HCEC 1CT (cell line): ENCODE data around the gene SSR4.

Source experiments
- DNase-seq: peaks from one replicate; pipeline ENCODE4 v3.0.0-alpha.2; 2017

The SSR4 gene

DNA sequence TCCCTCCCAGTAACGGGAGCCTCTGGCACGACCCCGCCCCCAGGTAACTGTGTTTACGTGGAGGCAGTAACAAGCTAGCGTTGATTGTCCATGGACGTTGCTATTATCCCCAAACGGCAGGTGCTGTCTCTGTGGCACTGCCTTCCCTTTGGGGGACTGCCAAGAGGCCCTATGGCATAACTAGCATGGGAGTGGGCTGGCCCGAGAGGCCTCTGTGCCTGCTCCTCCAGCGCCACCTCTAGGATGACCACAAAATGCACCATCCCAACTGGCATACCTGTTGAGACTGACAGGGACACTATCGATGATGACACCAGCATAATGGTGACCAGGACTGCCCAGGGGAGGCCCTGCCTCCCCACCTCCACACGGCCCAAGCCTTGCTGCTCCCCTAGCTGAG is 12.2 kb upstream of the SSR4 start:
- no peak for DNase-seq

DNA sequence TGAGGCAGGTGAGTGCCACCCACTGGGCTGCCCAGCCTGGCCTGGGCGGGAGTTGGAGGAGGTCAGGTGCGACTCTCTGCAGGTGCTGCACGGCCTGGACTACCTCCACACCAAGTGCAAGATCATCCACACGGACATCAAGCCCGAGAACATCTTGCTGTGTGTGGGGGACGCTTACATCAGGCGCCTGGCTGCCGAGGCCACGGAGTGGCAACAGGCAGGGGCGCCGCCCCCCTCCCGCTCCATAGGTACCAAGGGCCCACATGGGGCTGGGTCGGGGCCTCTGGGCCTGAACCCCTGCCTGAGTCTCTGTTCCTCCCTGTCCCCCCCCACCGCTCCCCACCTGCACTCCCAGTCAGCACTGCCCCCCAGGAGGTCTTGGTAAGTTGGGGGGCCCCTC is 11.6 kb upstream of the SSR4 start:
- DNase-seq, result no peak

DNA sequence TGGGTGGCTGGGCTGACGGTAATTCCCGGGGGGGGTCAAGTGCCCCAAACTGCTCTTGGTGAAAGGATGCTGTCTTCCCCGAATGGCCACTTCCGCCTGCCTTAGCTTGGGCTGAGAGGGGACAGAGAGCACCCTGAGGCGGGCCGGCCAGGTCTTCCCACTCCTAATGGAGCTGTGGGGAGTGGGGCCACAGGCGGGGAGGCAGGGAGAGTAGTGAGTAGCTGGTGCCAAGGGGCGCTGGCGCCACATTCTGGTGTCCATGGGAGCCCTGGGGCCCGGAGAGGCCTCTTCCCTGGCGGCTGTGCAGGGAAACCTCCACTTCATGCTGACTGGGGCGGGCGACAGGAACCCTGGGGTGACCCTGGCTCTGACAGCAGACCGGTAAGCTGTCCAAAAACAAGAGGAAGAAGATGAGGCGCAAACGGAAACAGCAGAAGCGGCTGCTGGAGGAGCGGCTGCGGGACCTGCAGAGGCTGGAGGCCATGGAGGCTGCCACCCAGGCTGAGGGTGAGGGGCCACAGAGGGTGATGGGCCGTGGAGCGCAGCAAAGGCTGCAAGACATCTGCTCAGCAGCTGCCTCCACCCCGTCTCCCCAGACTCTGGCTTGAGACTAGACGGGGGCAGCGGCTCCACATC is 11.0 kb upstream of the SSR4 start:
- no peak for DNase-seq

DNA sequence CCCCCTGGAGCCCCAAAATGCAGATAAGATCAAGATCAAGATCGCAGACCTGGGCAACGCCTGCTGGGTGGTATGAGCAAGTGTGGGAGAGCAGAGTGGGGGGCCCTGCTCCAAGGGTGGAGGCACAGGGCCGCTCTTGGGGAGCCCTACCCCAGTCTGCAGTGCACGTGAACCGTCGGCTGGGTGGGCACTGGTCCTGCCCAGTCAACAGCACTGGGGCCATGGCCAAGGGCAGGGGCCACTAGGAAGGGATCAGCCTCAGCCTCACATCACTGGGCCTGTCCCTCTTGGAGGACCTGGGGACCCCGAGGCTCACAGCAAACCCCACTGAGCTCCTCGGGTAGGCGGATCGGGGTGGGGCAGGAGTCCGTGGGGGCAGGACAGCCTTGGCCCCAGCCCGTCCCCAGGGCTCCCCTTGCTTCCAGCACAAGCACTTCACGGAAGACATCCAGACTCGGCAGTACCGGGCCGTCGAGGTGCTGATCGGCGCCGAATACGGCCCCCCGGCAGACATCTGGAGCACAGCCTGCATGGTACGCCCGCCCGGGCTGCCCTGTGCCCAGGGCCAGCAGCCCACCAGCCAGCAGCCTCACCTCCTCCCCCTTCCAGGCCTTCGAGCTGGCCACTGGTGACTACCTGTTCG is 10.0 kb upstream of the SSR4 start:
- no peak for DNase-seq

DNA sequence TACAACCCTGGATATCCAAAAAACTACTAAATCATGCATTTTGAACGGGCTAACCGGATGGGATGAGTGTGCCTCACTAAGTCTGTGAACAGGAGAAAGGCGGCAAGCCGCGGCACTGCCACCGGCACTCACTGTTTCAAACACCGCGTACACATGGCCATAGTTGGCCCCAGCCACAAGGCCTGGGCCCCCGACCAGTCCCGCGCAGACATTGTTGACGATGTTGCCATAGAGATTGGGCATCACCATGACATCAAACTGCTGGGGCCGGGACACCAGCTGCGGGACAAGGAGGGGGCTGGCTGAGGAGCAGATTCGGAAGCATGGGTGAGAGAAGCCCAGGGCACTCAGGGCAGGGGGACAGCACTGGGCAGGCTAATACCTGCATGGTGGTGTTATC is 7.8 kb upstream of the SSR4 start:
- no peak for DNase-seq

DNA sequence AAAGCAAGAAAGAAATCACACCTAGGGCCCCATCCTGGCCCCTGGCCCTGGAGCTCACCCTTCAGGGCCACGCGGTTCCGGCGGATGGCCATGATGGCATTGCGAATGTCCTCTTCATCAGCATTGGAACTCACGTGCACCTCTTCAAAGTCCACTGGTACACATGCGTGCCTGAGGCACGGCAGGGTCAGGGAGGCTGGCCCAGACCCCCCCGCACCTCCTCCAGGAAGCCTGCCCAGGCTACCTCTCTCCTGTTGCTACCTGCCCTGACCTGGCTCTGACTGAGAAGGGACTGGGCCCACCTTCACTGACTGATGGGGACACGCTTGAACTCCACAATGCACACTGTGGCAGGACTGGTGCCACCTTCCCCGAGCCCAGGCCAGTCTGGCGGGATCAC is 4.8 kb upstream of the SSR4 start:
- DNase-seq, result no peak

DNA sequence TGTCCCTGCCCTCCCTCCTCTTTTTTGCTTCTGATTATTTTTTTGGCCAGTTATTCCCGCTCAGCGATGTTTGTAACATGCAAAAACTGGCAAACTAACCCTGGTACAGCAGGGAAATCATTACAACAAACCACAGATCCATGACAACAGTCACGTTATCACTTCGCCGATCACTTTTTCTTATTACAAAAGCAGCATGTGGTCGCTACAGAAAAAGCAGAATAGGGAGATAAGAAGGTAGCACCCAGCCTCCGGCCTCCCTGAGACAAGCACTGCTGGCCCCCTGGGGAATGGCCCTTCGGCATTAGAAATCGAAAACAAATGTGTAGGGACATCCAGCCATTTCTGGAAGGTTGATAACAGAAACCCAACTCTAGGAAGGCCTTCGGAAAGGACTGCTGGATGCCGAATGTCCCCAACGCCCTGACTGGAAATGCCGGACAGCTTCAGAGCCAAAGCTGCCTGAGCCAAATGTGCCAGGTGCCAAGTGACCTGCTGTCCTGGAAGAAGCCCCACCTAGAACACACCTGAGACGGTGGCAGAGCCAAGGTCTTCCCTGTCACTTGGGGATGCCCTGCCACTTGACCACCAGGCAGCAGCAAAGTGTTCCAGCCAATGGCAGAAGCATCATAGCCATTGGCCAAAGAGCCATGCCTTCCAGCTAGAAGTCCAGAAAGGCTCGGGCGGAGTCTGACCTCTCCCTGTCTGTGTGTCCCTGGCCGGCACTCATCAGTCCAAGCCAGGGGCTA is 3.2 kb upstream of the SSR4 start:
- DNase-seq, result no peak

DNA sequence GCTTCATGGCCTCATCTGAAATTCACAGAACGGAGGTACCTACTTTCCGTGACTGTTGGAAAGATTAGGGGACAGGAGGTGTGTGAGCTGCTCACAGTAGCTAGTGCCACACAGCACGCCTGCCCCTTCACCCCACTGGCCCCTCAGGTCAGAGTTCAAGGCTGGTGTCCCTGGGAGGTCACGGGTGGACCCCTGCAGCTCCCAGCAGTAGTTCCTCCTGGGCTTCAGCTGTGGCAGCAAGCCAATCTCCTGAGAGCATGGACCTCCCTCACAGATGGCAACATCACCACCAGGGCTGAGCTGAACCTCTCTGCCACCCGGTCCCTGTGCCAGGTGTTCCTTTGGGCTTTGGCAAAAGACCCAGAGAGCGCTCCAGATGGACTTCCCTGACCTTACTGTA is 2.1 kb upstream of the SSR4 start:
- DNase-seq, result no peak

DNA sequence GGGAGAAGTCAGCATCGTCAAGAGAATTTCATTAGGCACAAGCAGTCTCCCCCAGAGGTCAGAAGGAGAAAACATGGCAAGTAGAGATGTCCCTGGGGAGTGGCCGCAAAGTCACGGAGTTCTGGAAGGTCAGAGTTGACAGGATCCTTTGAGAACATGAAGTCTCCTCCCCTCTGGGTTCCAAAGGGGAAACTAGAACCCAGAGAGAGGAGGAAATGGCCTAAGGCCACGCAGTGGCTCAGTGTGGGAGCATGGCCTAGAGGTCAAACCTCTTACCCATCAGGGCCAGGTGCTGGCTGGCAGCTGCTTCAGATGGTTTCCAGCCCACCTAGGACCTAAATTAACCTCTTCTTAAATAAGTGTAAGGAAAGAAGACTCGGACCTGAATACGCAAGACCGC is 1.2 kb upstream of the SSR4 start:
- peak; percentile 3 for DNase-seq

DNA sequence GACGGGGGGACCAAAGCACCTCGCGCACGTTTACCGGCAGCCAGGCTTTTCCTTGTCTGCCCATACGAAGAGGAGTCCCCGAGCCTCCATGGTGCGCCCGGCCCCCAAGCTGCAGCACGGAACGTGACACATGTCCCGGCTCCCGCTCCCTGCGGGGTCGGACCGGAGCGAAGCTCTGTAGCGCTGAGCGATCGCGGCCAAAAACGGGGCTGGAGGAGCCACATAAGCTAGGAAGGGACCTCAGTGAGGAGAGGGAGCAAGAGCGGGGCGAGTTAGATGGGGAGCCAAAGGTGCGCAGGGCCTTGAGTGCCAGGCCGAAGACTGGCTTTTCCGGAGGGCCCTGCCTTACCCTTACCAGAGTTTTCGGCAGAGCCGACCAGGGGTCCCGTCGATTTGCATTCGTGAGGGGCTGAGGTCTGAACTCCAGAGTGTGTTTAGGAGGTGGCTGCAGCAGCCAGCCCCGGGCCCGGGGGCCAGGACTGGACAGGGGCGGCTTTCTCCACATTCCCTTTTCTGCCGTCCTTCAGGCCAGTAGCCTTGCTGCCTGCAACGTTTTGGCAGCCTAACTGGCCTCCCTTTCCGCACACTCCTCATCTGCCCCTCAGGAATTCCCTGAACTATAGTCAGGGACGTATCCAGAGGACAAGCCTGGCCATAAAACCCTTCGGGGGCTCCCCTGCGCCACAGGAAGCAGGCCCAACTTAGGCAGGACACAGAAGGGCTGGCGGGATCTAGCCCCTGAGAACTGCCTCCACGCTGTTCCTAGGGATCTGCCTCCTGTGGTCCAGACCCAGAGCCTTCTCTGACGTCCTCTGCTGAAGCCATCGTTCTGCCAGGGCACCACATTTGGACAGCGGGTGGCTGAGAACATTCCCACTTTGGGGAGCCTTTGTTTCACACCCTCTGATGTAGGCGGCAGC is 689 bp downstream of the SSR4 start:
- DNase-seq, result no peak

DNA sequence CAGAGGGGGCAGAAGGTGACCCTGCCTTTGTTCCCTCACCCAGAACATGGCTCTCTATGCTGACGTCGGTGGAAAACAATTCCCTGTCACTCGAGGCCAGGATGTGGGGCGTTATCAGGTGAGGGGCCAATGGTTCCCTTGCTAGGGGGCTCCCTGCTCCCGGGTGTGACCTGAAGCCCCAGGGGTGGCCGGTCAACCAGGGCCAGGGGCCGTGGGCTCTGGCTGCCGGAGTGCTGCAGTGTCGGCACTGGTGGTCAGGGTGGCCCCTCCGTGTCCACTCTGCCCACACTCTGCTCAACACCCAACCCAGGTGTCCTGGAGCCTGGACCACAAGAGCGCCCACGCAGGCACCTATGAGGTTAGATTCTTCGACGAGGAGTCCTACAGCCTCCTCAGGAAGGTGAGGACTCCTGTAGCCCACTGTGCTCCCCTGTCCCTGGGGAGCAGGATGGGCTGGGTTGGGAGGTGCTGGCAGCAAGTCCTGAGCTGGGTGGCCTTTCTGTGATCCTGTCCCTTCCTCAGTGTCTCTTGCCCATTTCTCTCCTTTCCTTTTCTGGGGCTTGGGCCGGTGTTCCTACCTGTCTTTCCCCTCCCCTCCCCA is 3.0 kb downstream of the SSR4 start:
- no peak for DNase-seq

DNA sequence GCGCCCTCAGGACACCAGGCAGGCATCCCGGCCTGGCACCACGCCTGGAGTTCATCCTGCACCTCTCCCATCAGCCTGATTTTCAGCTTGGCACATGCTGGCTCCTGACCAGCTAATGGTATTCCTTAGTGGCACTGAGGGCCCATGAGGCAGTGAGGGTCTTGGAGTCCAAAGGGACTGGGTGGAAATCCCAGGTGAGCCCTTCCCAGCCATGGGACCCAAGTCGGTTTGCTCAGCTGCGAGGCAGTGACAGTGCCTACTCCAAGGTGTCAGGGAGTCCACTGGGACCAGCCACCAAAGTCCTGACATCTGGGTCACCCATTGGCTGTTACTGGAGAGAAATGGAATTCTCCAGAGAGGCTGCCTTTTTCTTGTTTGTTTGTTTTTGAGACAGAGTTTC is 4.9 kb downstream of the SSR4 start:
- DNase-seq, result no peak

DNA sequence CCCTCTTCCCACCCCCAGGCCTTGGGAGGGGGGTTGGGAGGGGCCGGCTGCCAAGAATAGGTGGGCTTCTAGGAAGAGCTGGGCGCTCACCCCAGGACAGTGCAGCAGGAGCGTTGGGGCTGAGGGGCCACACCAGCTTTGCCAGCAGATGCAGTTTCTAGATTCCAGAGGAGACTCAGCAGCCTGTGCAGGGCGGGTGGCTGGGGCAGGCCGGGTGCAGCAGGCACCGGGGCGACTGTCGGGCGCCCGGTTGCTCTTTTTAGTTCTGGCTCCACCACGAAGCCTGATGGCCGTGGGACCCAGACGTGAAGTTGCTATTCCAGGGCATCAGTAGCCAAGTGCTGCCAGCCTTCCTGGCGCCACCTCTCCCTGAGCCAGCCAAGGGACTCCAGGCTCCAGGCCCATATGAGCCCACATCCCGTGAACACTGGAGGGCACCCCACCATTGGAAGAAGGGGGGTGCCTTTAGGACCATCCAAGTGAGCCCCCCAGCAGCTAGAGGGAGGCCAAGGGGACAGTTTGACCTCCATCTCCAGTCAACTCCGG is 5.8 kb downstream of the SSR4 start:
- no peak for DNase-seq

DNA sequence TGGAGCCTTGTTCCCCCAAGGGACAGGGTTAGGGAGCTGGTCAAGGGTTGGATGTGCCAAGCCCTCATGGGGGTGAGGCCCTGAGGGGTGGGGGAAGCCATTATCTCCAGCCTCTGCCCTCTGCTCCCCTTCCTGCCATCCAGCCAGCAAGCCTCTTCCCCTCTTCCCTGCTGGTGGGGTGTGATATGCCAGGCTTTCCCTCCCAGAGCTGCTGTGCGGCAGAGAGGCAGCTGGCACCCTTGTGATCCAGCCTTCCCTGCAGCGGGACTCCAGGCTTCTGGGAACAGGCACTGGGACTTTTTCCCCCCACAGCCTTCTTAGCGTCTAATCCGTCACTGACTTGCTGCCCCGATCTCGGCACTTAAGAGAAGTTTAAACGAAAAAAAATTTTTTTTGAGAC is 6.3 kb downstream of the SSR4 start:
- DNase-seq, result no peak

DNA sequence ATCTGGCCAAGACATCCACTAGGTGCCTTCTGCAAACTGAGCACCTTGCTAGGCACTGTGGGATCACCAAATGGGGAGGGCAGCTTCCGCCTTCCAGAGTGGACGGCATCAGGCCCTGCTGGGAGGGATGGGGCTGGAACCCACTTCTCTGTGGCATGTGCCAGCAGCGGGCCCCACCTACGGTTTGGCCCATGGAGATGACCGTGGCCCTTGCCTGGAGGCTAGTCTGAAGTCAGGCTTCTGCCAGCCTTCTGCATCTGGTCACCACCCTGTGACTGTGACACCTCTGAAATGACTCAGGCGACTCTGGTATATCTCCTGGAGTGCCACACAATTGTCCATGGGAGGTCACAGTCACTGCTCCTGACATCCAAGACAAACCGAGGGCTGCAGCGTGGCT is 7.2 kb downstream of the SSR4 start:
- DNase-seq, result no peak

DNA sequence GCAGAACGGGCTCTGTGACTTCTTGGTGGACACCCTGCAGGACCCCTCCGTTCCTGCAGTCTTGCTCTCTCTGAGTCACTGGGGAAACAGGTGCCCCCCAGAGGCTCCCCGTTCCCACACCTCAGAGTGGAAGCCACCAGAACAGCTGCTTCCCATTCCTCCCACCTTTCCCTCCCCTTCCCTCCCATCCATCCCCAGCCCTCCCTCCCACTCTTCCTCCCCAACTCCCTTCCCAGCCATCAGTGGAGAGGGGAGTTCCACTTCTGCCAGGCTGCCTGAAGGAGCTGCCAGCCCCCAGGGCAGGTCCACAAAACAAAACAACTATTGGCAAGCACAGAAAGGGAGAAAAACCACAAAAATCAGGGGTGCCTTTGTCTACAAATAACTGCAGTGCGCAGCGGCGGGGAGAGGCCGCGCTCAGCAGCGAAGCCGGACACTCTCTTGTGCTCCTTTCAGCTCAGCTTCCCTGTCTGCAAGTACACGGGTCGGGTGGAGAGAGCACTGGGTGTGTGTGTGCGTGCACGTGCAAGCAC is 8.1 kb downstream of the SSR4 start:
- no peak for DNase-seq

DNA sequence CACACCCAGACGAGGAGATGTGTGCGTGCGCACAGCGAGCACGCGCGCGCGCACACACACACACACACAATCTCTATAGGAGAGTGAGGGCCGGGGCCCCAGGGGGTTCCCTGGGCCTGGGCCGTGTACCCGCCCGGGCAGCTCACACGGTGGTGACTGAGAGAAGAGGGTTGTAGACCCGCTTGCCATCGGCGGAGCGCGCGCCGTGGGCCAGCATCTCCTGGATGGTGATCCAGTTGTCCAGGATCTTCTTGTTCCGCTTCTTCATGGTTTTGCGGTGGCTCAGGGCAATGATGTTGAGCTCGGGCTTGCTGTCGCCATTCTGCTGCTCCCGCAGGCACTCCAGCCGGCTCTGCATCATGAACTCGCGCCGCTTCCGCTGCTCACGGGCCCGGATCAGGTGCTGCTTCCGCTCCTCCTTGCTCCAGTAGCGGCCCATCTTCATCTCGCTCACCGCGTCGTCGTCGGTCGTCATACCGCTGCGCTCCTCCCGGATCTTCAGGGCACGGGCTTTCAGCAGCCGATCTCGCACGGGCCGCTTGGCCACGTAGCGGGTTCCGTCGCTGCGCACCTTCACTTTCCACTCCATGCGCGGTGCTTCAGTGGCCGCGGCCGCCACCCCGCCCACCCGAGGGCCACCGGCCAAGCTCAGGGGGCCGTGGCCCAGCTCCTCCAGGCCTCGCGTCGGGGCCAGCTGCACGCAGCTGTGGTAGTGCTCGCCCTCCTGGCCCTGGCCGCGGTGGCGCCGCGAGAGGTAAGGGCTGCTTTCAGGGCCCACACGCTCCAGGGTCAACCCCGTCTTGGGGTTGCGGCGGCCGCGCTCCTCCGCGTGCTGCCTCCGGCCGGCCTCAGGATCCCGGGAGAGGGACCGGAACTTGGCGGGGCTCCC is 9.0 kb downstream of the SSR4 start:
- no peak for DNase-seq

DNA sequence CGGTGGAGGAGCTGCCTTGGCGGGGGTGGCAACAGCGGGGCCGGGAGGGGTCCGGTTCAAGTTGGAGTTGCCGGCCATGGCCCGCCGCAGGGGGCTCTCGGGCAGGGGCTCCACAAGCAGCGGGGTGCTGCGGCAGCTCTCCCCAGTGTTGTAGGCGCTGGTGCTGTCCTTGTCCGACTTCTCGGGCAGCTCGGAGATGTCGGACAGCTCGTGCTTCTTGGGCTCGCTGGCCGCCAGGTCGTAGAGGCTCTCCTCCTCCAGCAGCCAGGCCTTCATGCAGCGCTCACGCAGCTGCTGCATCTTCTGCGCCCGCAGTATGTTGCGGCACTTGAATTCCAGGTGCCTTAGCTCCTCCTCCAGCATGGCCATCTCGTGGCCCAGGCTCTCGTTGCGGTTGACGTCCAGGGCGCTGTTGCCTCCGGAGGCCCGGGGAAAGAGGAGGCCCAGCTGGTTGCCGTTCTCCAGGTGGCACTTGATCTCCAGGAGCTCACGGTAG is 9.7 kb downstream of the SSR4 start:
- no peak for DNase-seq

DNA sequence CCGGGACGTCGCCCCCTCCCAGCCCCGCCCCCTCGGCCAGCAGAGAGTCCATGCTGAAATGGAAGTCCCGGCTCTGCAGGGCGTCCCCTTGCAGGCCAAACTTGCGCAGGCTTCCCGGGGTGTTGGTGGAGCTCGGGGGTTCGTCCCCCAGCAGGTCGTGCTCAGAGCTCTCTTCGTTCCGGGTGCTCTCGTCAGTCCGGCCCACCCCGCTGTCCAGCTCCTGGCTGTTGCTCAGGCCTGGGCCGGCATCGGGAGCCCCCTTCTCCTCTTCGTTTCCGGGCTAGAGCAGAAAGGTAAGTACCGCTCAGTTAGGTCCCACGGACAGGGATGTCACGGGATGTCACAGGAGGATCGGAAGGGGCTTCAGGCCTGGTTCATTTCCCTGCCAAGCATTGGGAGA is 10.2 kb downstream of the SSR4 start:
- DNase-seq, result no peak

DNA sequence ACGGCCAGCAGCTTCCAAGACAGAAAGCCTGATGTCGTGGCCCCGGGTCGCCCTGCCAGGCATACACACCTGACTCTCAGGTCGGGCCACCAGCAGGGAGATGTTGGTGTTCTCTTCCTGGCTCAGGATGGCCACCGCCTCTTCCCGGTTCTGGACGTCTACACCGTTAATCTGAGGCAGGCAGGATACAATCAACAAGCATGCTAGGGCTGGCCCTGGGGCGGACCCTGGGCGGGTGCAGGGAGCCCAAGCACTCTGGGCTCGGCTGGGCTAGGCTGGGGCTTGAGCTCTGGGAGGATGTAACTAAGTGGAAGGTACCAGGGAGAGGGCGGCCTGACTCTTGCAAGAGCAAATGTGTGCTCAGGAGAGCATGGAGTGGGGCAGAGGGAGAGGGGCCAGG is 11.0 kb downstream of the SSR4 start:
- DNase-seq, result no peak

DNA sequence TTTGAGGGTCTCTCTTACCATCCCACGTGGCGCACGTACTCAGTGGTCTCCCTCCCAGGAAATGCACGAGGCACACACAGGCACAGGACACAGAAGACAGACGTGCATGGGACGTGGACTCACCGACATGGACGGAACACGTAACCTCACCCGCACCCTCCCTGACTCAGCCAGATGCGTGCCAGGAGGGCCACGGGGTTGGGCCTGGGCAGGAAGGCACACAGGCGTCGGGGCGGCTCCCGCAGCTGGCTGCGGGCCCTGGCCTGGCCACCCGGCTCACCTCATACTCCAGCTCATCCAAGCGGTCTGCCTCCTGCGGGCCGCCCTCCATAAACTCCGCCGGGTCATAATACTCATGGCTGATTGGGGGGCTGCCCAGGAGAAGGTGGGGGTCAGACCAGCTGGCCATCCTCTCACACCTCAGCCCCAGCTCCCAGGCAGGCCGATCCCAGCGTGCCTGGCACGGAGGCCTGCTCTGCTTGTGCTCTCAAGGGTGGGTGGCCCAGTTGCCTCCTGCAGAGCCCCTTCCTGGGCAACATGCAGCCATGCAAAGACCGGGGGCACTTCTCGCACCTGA is 12.6 kb downstream of the SSR4 start:
- DNase-seq, result no peak
